Measurements from ENCODE around the gene KIF15.
"Not testable (repeated sequence)": the region's sequence is repeated elsewhere in the genome, so short reads cannot be mapped to it uniquely, and the experiment has no call there.

Gene KIF15, protein sequence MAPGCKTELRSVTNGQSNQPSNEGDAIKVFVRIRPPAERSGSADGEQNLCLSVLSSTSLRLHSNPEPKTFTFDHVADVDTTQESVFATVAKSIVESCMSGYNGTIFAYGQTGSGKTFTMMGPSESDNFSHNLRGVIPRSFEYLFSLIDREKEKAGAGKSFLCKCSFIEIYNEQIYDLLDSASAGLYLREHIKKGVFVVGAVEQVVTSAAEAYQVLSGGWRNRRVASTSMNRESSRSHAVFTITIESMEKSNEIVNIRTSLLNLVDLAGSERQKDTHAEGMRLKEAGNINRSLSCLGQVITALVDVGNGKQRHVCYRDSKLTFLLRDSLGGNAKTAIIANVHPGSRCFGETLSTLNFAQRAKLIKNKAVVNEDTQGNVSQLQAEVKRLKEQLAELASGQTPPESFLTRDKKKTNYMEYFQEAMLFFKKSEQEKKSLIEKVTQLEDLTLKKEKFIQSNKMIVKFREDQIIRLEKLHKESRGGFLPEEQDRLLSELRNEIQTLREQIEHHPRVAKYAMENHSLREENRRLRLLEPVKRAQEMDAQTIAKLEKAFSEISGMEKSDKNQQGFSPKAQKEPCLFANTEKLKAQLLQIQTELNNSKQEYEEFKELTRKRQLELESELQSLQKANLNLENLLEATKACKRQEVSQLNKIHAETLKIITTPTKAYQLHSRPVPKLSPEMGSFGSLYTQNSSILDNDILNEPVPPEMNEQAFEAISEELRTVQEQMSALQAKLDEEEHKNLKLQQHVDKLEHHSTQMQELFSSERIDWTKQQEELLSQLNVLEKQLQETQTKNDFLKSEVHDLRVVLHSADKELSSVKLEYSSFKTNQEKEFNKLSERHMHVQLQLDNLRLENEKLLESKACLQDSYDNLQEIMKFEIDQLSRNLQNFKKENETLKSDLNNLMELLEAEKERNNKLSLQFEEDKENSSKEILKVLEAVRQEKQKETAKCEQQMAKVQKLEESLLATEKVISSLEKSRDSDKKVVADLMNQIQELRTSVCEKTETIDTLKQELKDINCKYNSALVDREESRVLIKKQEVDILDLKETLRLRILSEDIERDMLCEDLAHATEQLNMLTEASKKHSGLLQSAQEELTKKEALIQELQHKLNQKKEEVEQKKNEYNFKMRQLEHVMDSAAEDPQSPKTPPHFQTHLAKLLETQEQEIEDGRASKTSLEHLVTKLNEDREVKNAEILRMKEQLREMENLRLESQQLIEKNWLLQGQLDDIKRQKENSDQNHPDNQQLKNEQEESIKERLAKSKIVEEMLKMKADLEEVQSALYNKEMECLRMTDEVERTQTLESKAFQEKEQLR (N-terminal part only)

GRCh38 chr3:44761424-44762169 lies at the start of gene KIF15, which contains the start of gene KIAA1143:
TSS of gene KIF15 (plus strand) at chr3:44761794. CDS start at chr3:44761866, 72 bp downstream.
TSS of gene KIAA1143 (minus strand) at chr3:44761619. CDS start at chr3:44761602, 17 bp downstream.
- peak; percentile 97 for DNase-seq

GRCh38 chr3:44712455-44713075 lies 49.0 kb upstream of the KIF15 start, which contains the start of gene ZNF502:
TSS of gene ZNF502 (plus strand) at chr3:44712660. CDS start at chr3:44720262, 7,602 bp downstream.
- peak; percentile 48 for DNase-seq

- no peak for DNase-seq
These were observed 40.1 kb upstream of the KIF15 start for GRCh38 chr3:44721231-44722102.

- DNase-seq = no peak
These were observed 39.5 kb upstream of the KIF15 start for GRCh38 chr3:44722103-44722401.

DNA sequence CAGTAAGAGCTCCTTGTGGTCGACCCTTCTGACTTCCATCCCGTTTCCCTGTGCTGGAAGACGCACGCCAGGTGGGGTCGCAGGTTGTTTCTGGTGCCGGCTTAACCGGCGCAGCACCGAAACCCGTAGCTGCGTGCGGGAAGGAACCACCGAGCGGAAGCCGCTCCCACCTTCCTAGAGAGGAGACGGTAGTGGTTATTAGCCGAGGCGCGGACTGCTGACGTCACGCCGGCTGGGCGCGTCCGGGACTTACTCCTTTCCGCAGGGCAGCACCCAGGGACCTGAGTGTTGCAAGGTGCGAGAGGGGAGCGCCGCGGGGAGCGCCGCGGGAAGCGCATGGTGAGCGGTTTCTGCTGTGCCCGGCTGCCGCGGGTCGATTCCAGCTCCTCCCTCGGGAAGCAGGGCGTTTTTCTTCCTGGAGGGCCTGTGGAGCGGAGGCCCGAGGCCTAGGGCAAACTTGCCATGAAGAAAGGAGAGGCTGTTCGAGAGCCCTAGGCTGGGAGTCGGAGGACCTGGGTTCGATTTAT lies 32.1 kb upstream of the KIF15 start, which contains the start of gene ZNF501:
ZNF501 (plus strand) TSS at position 252 of the 527 bp plus-strand sequence. CDS start 4,787 bp downstream, outside the sequence.
- DNase-seq = peak; percentile 24

- DNase-seq = no peak
These were observed 26.9 kb upstream of the KIF15 start for GRCh38 chr3:44734646-44735168.

GRCh38 chr3:44761101-44761423 lies 532 bp upstream of the KIF15 start:
- DNase-seq = no peak

DNA sequence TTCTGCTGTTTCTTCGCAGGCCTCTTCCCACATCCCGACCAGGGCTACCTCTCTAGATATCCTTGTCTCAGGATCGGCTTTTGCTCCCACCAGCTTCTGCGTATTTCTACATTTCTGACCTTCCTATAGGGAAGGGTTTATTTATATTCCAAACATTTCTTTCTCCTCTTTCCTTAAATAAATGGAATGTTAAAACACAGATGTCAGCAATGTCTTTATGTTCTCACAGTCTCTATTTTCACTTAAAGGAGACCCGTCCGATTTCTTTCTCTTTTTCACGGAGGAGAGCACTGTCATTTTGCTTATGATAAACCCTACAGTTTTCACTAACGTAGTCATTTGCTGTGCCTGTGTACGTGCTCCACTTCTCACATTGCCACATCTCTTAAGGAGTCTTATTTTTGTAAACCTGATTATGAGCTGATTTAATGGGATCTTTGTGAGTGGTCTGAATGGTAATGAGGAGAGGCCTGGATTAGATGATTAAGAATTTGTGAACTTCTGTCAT lies 630 bp downstream of the KIF15 start:
- DNase-seq = peak; percentile 56

DNA sequence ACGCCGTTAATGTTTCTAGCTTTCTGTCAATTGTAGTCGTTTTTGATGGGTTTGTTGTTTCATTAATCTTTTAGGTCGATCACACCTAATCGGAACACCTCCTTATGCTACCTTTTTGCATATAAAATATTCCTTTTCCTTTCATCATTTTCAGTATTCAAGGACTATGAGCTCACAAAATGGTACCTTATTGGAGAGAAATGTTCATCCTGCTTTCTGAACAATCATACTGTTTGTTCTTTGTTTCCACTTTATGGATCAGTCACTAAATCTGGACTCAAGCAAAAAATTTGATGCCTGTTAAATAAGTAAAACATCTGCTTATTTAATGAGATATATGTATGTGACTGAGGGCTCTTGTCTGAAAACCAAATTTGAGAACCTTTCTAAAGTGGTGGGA lies 1.1 kb downstream of the KIF15 start:
- DNase-seq = no peak

- DNase-seq = no peak
These were observed 2.7 kb downstream of the KIF15 start for GRCh38 chr3:44764248-44764647.

GRCh38 chr3:44771424-44772098 lies 10.0 kb downstream of the KIF15 start:
- DNase-seq = no peak

DNA sequence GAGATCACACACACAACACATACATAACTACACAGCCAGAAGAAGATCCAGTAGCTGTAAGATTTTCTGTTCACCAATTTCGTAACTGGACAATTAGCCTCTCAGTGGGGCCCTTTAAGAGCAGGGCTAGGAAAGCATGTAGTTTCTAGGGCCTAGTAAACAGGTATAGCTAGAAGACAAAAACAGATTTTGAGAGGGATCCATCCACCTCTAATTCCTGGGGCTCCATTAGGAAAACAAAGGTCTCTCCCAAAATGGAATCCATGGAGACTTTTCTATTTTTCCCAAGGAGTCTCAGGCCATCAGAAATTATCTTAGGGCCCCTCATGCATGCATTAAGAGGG lies 10.5 kb downstream of the KIF15 start:
- no peak for DNase-seq

DNA sequence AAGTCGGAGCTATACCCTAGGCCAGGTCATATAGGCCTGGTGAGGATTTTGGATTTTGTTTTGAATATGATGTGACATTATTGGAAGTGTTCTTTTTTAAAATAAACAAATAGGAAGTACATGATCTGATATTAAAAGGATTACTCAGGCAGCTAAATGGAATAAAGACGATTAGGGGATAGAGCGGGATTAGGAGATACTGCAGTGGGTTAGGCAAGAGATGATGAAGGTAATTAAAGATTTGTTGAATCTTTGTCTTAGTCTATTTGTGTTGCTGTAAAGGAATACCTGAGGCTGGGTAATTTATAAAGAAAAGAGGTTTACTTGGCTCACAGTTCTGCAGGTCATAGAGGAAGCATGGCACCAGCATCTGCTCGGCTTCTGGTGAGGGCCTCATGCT lies 21.3 kb downstream of the KIF15 start:
- no peak for DNase-seq

- no peak for DNase-seq
These were observed 33.6 kb downstream of the KIF15 start for GRCh38 chr3:44795197-44795596.

DNA sequence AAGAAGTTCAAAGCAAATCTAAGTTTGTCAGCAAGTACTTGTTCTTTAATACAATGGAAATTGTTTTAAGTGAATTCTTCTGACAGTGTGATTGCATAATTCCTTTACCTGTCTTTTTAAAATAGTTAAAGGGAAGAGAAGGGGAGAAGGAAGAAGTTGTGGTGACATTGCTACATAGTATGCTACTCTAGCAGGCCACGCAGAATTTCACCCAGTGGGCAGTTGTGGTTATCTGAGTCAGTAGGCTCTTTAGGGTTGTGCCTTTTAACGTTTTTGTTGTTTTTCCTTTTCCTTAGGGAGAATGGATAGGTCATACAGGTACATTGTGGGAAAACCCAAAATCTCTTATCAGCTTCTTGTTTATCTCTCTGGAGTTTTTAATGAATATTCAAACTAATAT lies 40.4 kb downstream of the KIF15 start:
- no peak for DNase-seq

DNA sequence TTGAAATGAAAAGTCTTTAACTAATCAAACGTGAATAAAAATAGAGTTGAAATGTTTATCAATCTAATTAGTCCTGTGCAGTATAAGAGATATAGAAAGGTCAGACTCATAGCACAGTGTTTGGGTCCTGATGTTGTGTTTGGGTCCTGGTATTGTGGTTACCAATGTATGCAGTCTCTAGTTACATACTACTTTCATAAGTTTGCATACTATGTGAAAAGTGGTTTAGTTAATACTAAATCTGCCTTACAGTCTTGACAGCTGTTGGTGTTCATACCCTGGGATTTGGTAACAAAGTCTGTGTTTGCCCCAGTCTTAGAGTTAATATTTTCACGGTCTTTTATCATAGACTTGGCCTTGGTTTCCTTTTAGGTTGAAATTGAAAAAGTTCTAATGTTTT lies 41.7 kb downstream of the KIF15 start:
- no peak for DNase-seq

DNA sequence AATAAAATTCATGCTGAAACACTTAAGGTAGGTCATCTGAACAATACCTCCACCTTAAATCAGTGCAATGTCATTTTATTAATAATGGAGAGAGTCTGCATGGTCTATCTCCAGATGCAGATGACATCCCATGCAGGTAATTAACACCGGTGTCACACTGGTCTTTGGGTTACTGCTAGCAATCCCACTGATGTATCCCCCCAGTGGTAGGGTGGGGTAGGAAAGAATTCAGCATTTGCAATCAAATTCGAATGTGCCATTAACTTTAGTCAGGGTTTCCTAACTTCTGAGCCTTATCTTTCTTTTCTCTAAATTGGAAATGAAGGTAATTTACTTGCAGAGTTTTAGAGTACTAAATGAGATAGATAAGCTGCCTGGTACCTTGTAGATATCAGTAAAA lies 44.4 kb downstream of the KIF15 start:
- DNase-seq = no peak

GRCh38 chr3:44814751-44815150 lies 53.2 kb downstream of the KIF15 start:
- no peak for DNase-seq

DNA sequence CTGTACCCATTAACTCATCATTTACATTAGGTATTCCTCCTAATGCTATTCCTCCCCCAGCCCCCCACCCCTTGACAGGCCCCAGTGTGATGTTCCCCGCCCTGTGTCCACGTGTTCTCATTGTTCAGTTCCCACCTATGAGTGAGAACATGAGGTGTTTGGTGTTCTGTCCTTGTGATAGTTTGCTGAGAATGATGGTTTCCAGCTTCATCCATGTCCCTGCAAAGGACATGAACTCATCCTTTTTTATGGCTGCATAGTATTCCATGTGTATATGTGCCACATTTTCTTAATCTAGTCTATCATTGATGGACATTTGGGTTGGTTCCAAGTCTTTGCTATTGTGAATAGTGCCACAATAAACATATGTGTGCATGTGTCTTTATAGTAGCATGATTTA lies 54.7 kb downstream of the KIF15 start:
- not testable (repeated sequence) for DNase-seq

All from KG1 (cell line).